ENCODE measurements around the gene GZMA.
"Not testable (repeated sequence)": the region's sequence is repeated elsewhere in the genome, so short reads cannot be mapped to it uniquely, and the experiment has no call there.

GZMA gene

DNA sequence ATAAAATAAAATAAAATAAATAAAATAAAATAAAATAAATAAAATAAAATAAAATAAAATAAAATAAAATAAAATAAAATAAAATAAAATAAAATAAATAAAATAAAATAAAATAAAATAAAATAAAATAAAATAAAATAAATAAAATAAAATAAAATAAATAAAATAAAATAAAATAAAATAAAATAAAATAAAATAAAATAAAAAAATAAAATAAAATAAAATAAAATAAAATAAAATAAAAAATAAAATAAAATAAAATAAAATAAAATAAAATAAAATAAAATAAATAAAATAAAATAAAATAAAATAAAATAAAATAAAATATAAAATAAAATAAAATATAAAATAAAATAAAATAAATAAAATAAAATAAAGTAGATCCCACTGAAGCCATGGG lies 3.5 kb downstream of the GZMA start:
- H2AK5ac ChIP-seq (ENCODE audit: low read length, severe bottlenecking); H3K36me3 ChIP-seq (ENCODE audit: control insufficient read depth in 1 of 2, insufficient read depth in 2 of 2, low read depth in 1 of 2, low read length in 2 of 2); H2BK15ac ChIP-seq (ENCODE audit: low read depth, poor library complexity, severe bottlenecking); DNase-seq; H3K23ac ChIP-seq (ENCODE audit: low read length in 2 of 2); H3K4ac ChIP-seq (ENCODE audit: low read depth in 1 of 2, low read length in 2 of 2); H2AFZ ChIP-seq (ENCODE audit: low read depth, low read length); H4K8ac ChIP-seq (ENCODE audit: low read length); H3K14ac ChIP-seq (ENCODE audit: low read length in 2 of 2); H4K91ac ChIP-seq (ENCODE audit: low read length); H3K4me2 ChIP-seq (ENCODE audit: low read length, poor library complexity, severe bottlenecking); H3K9ac ChIP-seq (ENCODE audit: low read length); H2BK120ac ChIP-seq (ENCODE audit: low read depth, low read length); H3K27me3 ChIP-seq (ENCODE audit: control insufficient read depth in 1 of 2, insufficient read depth in 1 of 2, low read length in 2 of 2); H3K4me3 ChIP-seq (ENCODE audit: insufficient read depth in 1 of 2, low read depth in 1 of 2, low read length in 2 of 2); H3K27ac ChIP-seq (ENCODE audit: low read length, poor library complexity, severe bottlenecking); H3K9me3 ChIP-seq (ENCODE audit: control insufficient read depth, low read length); H2BK5ac ChIP-seq (ENCODE audit: low read depth, low read length, poor library complexity, severe bottlenecking); H3K4me1 ChIP-seq (ENCODE audit: control insufficient read depth, insufficient read depth, low read depth, low read length); H2BK12ac ChIP-seq (ENCODE audit: low read length in 2 of 2); H3K79me1 ChIP-seq (replicated peaks; ENCODE audit: low read length, poor library complexity, severe bottlenecking); H3K18ac ChIP-seq (ENCODE audit: low read depth in 1 of 2, low read length in 2 of 2): not testable (repeated sequence)

DNA sequence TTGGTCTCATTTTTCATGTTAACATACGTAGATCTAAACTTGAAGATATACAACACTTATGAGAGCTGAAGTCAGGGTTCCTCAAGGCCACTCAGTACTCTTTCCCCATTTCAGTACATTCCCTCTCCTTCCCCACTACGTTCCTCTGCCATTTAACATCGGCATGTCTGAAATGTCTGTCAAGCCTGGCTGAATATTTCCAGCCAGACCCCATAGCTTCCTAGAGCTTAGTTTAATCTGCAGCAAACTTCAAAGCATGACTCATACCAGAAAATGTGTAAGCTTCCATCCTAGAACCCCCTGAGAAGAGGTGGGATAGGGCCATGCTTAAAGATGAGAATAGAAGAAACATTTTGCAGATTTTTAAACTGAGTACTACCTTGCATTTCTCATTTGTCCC lies 6.2 kb downstream of the GZMA start:
- Histone ChIP-seq H2BK15ac (ENCODE audit: low read depth, poor library complexity, severe bottlenecking) (no peak overlapping the region), H3K9ac (ENCODE audit: low read length) (no peak overlapping the region), H3K4me3 (ENCODE audit: insufficient read depth in 1 of 2, low read depth in 1 of 2, low read length in 2 of 2) (no peak overlapping the region), H4K91ac (ENCODE audit: low read length) (no peak overlapping the region), H3K79me1 (replicated peaks; ENCODE audit: low read length, poor library complexity, severe bottlenecking) (no peaks in the 10 kb centered on the region), H3K9me3 (ENCODE audit: control insufficient read depth, low read length) (no peaks in the 10 kb centered on the region), H3K4me1 (ENCODE audit: control insufficient read depth, insufficient read depth, low read depth, low read length) (no peaks in the 10 kb centered on the region), H2BK5ac (ENCODE audit: low read depth, low read length, poor library complexity, severe bottlenecking) (no peak overlapping the region), H3K36me3 (ENCODE audit: control insufficient read depth in 1 of 2, insufficient read depth in 2 of 2, low read depth in 1 of 2, low read length in 2 of 2) (no peaks in the 10 kb centered on the region), H3K4me2 (ENCODE audit: low read length, poor library complexity, severe bottlenecking) (no peak overlapping the region), H3K4ac (ENCODE audit: low read depth in 1 of 2, low read length in 2 of 2) (no peak overlapping the region), H3K18ac (ENCODE audit: low read depth in 1 of 2, low read length in 2 of 2) (no peak overlapping the region), H3K27ac (ENCODE audit: low read length, poor library complexity, severe bottlenecking) (no peak overlapping the region), H4K8ac (ENCODE audit: low read length) (no peak overlapping the region), H2AK5ac (ENCODE audit: low read length, severe bottlenecking) (no peak overlapping the region), H2AFZ (ENCODE audit: low read depth, low read length) (no peak overlapping the region), H3K27me3 (ENCODE audit: control insufficient read depth in 1 of 2, insufficient read depth in 1 of 2, low read length in 2 of 2) (peaks cover 0 to 7% of the 10 kb centered on the region in 2 experiments), H3K14ac (ENCODE audit: low read length in 2 of 2) (no peak overlapping the region), H2BK120ac (ENCODE audit: low read depth, low read length) (no peak overlapping the region), H2BK12ac (ENCODE audit: low read length in 2 of 2) (no peak overlapping the region), H3K23ac (ENCODE audit: low read length in 2 of 2) (no peak overlapping the region)
- WGBS: 70% methylated on average over 3 of the region's 3 CpGs
- no peak for DNase-seq

DNA sequence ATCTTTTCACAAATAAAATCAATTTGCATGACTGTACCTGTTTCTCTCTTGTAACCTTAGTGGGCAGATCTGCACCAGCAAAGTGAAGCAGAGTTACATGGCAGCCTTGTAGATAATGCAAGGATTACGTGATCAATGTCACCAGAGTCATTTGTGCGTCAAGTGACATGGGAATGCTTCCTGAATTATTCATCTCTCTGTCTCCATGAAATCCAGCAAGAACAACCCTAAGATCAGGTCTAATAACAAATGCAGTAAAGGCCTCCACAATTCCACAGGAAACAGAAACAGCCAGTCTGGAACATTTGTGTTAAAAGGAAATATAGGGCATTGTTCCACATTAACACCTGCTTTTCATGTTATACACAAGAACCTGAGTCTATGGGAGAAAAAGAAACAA lies 7.8 kb downstream of the GZMA start:
- no peak for DNase-seq
- Histone ChIP-seq H2BK15ac (ENCODE audit: low read depth, poor library complexity, severe bottlenecking) (no peak overlapping the region), H2AK5ac (ENCODE audit: low read length, severe bottlenecking) (no peak overlapping the region)

DNA sequence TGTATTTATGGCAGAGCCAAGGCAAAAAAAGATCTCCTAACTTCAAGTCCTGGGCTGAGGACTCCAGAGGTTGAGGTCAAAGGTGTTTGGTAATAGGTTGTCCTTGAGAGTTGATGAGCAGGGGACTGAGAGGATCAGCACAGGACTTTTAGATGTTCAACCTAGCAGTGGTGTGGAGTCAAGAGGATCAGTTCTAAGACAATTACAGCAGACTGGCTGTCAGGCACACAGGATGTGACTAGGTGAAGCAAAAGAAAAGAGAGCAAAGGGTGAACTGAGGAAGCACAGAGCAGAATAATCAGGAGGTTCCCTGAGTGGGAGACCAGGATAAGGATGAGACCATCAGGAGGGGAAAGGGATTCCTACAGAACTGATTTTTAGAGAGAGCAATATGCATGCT lies 10.9 kb downstream of the GZMA start:
- no peak overlapping the region for H4K91ac ChIP-seq (ENCODE audit: low read length)
- no peaks in the 10 kb centered on the region for H3K36me3 ChIP-seq (ENCODE audit: control insufficient read depth in 1 of 2, insufficient read depth in 2 of 2, low read depth in 1 of 2, low read length in 2 of 2)
- H2AFZ ChIP-seq (ENCODE audit: low read depth, low read length): no peak overlapping the region
- H4K8ac ChIP-seq (ENCODE audit: low read length): no peak overlapping the region
- no peak overlapping the region for H2BK5ac ChIP-seq (ENCODE audit: low read depth, low read length, poor library complexity, severe bottlenecking)
- H3K4me2 ChIP-seq (ENCODE audit: low read length, poor library complexity, severe bottlenecking): no peak overlapping the region
- no peak overlapping the region for H3K23ac ChIP-seq (ENCODE audit: low read length in 2 of 2)
- no peak overlapping the region for H2BK120ac ChIP-seq (ENCODE audit: low read depth, low read length)
- no peak overlapping the region for H2BK15ac ChIP-seq (ENCODE audit: low read depth, poor library complexity, severe bottlenecking)
- H3K14ac ChIP-seq (ENCODE audit: low read length in 2 of 2): no peak overlapping the region
- H3K27ac ChIP-seq (ENCODE audit: low read length, poor library complexity, severe bottlenecking): no peak overlapping the region
- H3K4me3 ChIP-seq (ENCODE audit: insufficient read depth in 1 of 2, low read depth in 1 of 2, low read length in 2 of 2): no peak overlapping the region
- no peaks in the 10 kb centered on the region for H3K79me1 ChIP-seq (replicated peaks; ENCODE audit: low read length, poor library complexity, severe bottlenecking)
- no peak overlapping the region for H2AK5ac ChIP-seq (ENCODE audit: low read length, severe bottlenecking)
- H3K27me3 ChIP-seq (ENCODE audit: control insufficient read depth in 1 of 2, insufficient read depth in 1 of 2, low read length in 2 of 2): peaks cover 0 to 17% of the 10 kb centered on the region in 2 experiments
- no peak overlapping the region for H2BK12ac ChIP-seq (ENCODE audit: low read length in 2 of 2)
- H3K4ac ChIP-seq (ENCODE audit: low read depth in 1 of 2, low read length in 2 of 2): no peak overlapping the region
- DNase-seq: no peak
- H3K9ac ChIP-seq (ENCODE audit: low read length): no peak overlapping the region
- no peaks in the 10 kb centered on the region for H3K4me1 ChIP-seq (ENCODE audit: control insufficient read depth, insufficient read depth, low read depth, low read length)
- H3K9me3 ChIP-seq (ENCODE audit: control insufficient read depth, low read length): no peaks in the 10 kb centered on the region
- H3K18ac ChIP-seq (ENCODE audit: low read depth in 1 of 2, low read length in 2 of 2): no peak overlapping the region

More for the DNA sequence above, 7.8 kb downstream of the GZMA start:
- H4K8ac ChIP-seq (ENCODE audit: low read length): no peak overlapping the region
- H3K27me3 ChIP-seq (ENCODE audit: control insufficient read depth in 1 of 2, insufficient read depth in 1 of 2, low read length in 2 of 2): peaks cover 0 to 17% of the 10 kb centered on the region in 2 experiments
- no peak overlapping the region for H2BK120ac ChIP-seq (ENCODE audit: low read depth, low read length)
- no peak overlapping the region for H3K23ac ChIP-seq (ENCODE audit: low read length in 2 of 2)
- 76% methylated on average over 2 of the region's 2 CpGs for WGBS
- H3K9ac ChIP-seq (ENCODE audit: low read length): no peak overlapping the region
- no peak overlapping the region for H2AFZ ChIP-seq (ENCODE audit: low read depth, low read length)
- no peaks in the 10 kb centered on the region for H3K79me1 ChIP-seq (replicated peaks; ENCODE audit: low read length, poor library complexity, severe bottlenecking)
- no peaks in the 10 kb centered on the region for H3K9me3 ChIP-seq (ENCODE audit: control insufficient read depth, low read length)
- H3K4me2 ChIP-seq (ENCODE audit: low read length, poor library complexity, severe bottlenecking): no peak overlapping the region
- no peaks in the 10 kb centered on the region for H3K4me1 ChIP-seq (ENCODE audit: control insufficient read depth, insufficient read depth, low read depth, low read length)
- no peak overlapping the region for H2BK12ac ChIP-seq (ENCODE audit: low read length in 2 of 2)
- no peak overlapping the region for H3K4me3 ChIP-seq (ENCODE audit: insufficient read depth in 1 of 2, low read depth in 1 of 2, low read length in 2 of 2)
- H4K91ac ChIP-seq (ENCODE audit: low read length): no peak overlapping the region
- no peak overlapping the region for H3K18ac ChIP-seq (ENCODE audit: low read depth in 1 of 2, low read length in 2 of 2)
- no peak overlapping the region for H3K27ac ChIP-seq (ENCODE audit: low read length, poor library complexity, severe bottlenecking)
- H3K14ac ChIP-seq (ENCODE audit: low read length in 2 of 2): no peak overlapping the region
- H3K4ac ChIP-seq (ENCODE audit: low read depth in 1 of 2, low read length in 2 of 2): no peak overlapping the region
- no peak overlapping the region for H2BK5ac ChIP-seq (ENCODE audit: low read depth, low read length, poor library complexity, severe bottlenecking)
- no peaks in the 10 kb centered on the region for H3K36me3 ChIP-seq (ENCODE audit: control insufficient read depth in 1 of 2, insufficient read depth in 2 of 2, low read depth in 1 of 2, low read length in 2 of 2)
